IMR-90 (cell line): ENCODE measurements around the gene SLC25A26. TPM values are rescaled to one million over a fixed set of nuclear protein-coding genes. Genes with fewer than 3 reads are reported as not detected.

Experiments
- ATAC-seq: fragments of 200-7000 bp; cut with Tn5 transposase; 2 replicates; pipeline ENCODE4 v1.9.1; 2020; ENCODE audit warnings: low read depth, mild to moderate bottlenecking, moderate library complexity
- BruUV-seq: library from RNA; stranded (reverse); fragments of 400-500 nt; replicated peaks from 2 replicates; lab custom pipeline; 2021; lab: Mats Ljungman, UMichigan
- CTCF ChIA-PET: fragments of 300-600 bp; formaldehyde crosslinking; extraction: SDS; loops from one replicate; lab custom pipeline; 2021; ENCODE audit warnings: antibody characterized with exemption; lab: Yijun Ruan, JAX
- POLR2A ChIA-PET: fragments of 300-600 bp; sonication (Branson Sonifier 250); formaldehyde crosslinking; loops from one replicate; lab custom pipeline; 2022; ENCODE audit warnings: antibody characterized with exemption; ENCODE audit not compliant: unreplicated experiment; lab: Charles Lee
- DNase-seq: peaks from one replicate; pipeline ENCODE4 v3.0.0; 2013
- H2AFZ ChIP-seq: replicated peaks from 2 replicates; pipeline ENCODE3; 2013; ENCODE audit warnings: low read length, mild to moderate bottlenecking; ENCODE audit not compliant: poor library complexity
- H2AK5ac ChIP-seq: 2 replicates; pipeline ENCODE4 v1.6.1; 2013; ENCODE audit warnings: low read depth, low read length, inconsistent platforms
- H2AK9ac ChIP-seq: replicated peaks from 2 replicates; pipeline ENCODE3; 2013; ENCODE audit warnings: mild to moderate bottlenecking, low read depth, low read length, moderate library complexity; ENCODE audit not compliant: poor library complexity
- H2BK120ac ChIP-seq: 2 replicates; pipeline ENCODE4 v1.6.1; 2013; ENCODE audit warnings: low read depth, low read length, inconsistent platforms
- H2BK15ac ChIP-seq: 3 replicates; pipeline ENCODE4 v1.6.1; 2013; ENCODE audit warnings: low read depth, low read length, inconsistent platforms
- H2BK20ac ChIP-seq: 2 replicates; pipeline ENCODE4 v1.6.1; 2013; ENCODE audit warnings: low read depth, mild to moderate bottlenecking, inconsistent platforms, low read length, moderate library complexity
- H2BK5ac ChIP-seq: 2 replicates; pipeline ENCODE4 v1.6.1; 2013; ENCODE audit warnings: mild to moderate bottlenecking, low read depth, low read length, inconsistent platforms; ENCODE audit not compliant: poor library complexity, severe bottlenecking
- H3K14ac ChIP-seq: replicated peaks from 2 replicates; pipeline ENCODE4 v1.6.1; 2013; ENCODE audit warnings: low read depth, low read length, inconsistent platforms
- H3K18ac ChIP-seq: 2 replicates; pipeline ENCODE4 v1.6.1; 2013; ENCODE audit warnings: low read depth, low read length, control low read depth
- H3K23ac ChIP-seq: 2 replicates; pipeline ENCODE4 v1.6.1; 2013; ENCODE audit warnings: low read depth, low read length, inconsistent platforms
- H3K27ac ChIP-seq: 2 replicates; pipeline ENCODE4 v1.5.1; 2013; ENCODE audit warnings: mild to moderate bottlenecking, control low read depth, low read length; ENCODE audit not compliant: insufficient read depth
- H3K27me3 ChIP-seq: 2 replicates; pipeline ENCODE4 v1.6.1; 2013; ENCODE audit warnings: low read length; ENCODE audit not compliant: control insufficient read depth, insufficient read depth
- H3K36me3 ChIP-seq: 2 replicates; pipeline ENCODE4 v1.6.1; 2013; ENCODE audit warnings: low read length, mixed read lengths; ENCODE audit not compliant: control insufficient read depth, insufficient read depth
- H3K4ac ChIP-seq: 2 replicates; pipeline ENCODE4 v1.6.1; 2013; ENCODE audit warnings: low read depth, low read length, inconsistent platforms
- H3K4me1 ChIP-seq: 2 replicates; pipeline ENCODE4 v1.6.1; 2013; ENCODE audit warnings: low read length, mixed read lengths; ENCODE audit not compliant: control insufficient read depth, insufficient read depth
- H3K4me2 ChIP-seq: 2 replicates; pipeline ENCODE4 v1.6.1; 2013; ENCODE audit warnings: low read depth, mild to moderate bottlenecking, control low read depth, low read length, moderate library complexity
- H3K4me3 ChIP-seq: 2 replicates; pipeline ENCODE4 v1.5.1; 2013; ENCODE audit warnings: low read depth, mild to moderate bottlenecking, control low read depth, low read length, moderate library complexity; ENCODE audit not compliant: insufficient read depth
- H3K56ac ChIP-seq: 2 replicates; pipeline ENCODE4 v1.6.1; 2013; ENCODE audit warnings: low read length, inconsistent platforms; ENCODE audit not compliant: insufficient read depth; ENCODE audit errors: extremely low read depth
- H3K79me1 ChIP-seq, 2 experiments: 2 replicates each; pipeline ENCODE4 v1.6.1; 2013; ENCODE audit warnings: low read length in 2 of 2, inconsistent platforms in 1 of 2, low read depth in 1 of 2
- H3K9ac ChIP-seq: 2 replicates; pipeline ENCODE4 v1.6.1; 2013; ENCODE audit warnings: low read depth, low read length, control low read depth
- H3K9me1 ChIP-seq: 2 replicates; pipeline ENCODE4 v1.6.1; 2013; ENCODE audit warnings: low read length, inconsistent platforms; ENCODE audit not compliant: insufficient read depth
- H3K9me3 ChIP-seq: 2 replicates; pipeline ENCODE4 v1.6.1; 2013; ENCODE audit warnings: low read length; ENCODE audit not compliant: control insufficient read depth, insufficient read depth
- H4K20me1 ChIP-seq: 2 replicates; pipeline ENCODE4 v1.6.1; 2013; ENCODE audit warnings: low read length, inconsistent platforms; ENCODE audit not compliant: insufficient read depth
- H4K5ac ChIP-seq: 2 replicates; pipeline ENCODE4 v1.6.1; 2013; ENCODE audit warnings: mild to moderate bottlenecking, low read depth, low read length, control low read depth
- H4K8ac ChIP-seq, 2 experiments: 2 replicates each; pipeline ENCODE4 v1.6.1; 2013; ENCODE audit warnings: low read depth in 2 of 2, low read length in 2 of 2, control low read depth in 1 of 2, inconsistent platforms in 1 of 2
- H4K91ac ChIP-seq: 2 replicates; pipeline ENCODE4 v1.6.1; 2013; ENCODE audit warnings: low read depth, low read length, inconsistent platforms; ENCODE audit not compliant: insufficient read depth
- BHLHE40 ChIP-seq: fragments of 150-350 bp; IDR thresholded peaks from 2 replicates; pipeline ENCODE4 v1.6.1; 2016; ENCODE audit warnings: mild to moderate bottlenecking, low read depth, low read length
- CEBPB ChIP-seq: IDR thresholded peaks from 2 replicates; pipeline ENCODE4 v1.6.1; 2012; ENCODE audit warnings: low read depth, low read length, improper control_type of control experiment
- MAFK ChIP-seq: IDR thresholded peaks from 2 replicates; pipeline ENCODE4 v1.6.1; 2012; ENCODE audit warnings: low read depth, low read length, improper control_type of control experiment
- WGBS, 2 experiments: methylation state at CpG; one replicate each; pipeline versions ENCODE4 v1.1.5 to v1.1.7; 2013; ENCODE audit warnings: missing lambda C conversion rate in 2 of 2; ENCODE audit not compliant: insufficient read length in 1 of 2; ENCODE audit errors: extremely low coverage in 2 of 2; 5-methylcytosine and 5-hydroxymethylcytosine counted together
- dilution Hi-C: fragments of 300-500 bp; cut with HindIII; formaldehyde crosslinking; loops from one replicate; pipeline ENCODE4 v1.14.3; 2018; ENCODE audit warnings: low sequenced_read_pairs; ENCODE audit not compliant: unreplicated experiment
- in situ Hi-C: fragments of 300-500 bp; cut with MboI; formaldehyde crosslinking; loops from 3 replicates; pipeline ENCODE4 v1.14.3; 2019; ENCODE audit warnings: low sequenced_read_pairs, inconsistent platforms, mixed read lengths
- intact Hi-C: fragments of 100-400 bp; cut with micrococcal nuclease; formaldehyde crosslinking; loops from 2 replicates; pipeline ENCODE4 v1.10.0; 2022
- polyA plus RNA-seq, 3 experiments: library from polyadenylated mRNA; depleted of rRNA; stranded (reverse); fragments of >200 nt; gene quantifications; 2 replicates each; pipeline ENCODE4 v1.2.3, GENCODE V29; 2012; ENCODE audit warnings: low replicate concordance in 1 of 3
- total RNA-seq: library from RNA; depleted of rRNA; stranded (reverse); fragments of >200 nt; gene quantifications from 2 replicates; pipeline ENCODE4 v1.2.3, GENCODE V29; 2012

Gene SLC25A26
- total and polyA plus RNA-seq, 2 of the 4 experiments (the other 2 are of a cell fraction): 10.9 to 12.7 TPM

GRCh38 chr3:66353530-66353929 lies 132.7 kb downstream of the SLC25A26 start:
- dilution Hi-C loops (no loop called here), intact Hi-C loops (loop anchor here (5.0 kb wide), 1 partner anchor 56 kb away; no protein-coding TSS in a partner anchor), in situ Hi-C loops (no loop called here)
- CTCF ChIA-PET: interaction anchor here (0.6 kb wide), 1 partner anchor 197 kb away, joined by 3 read pairs; no protein-coding TSS in a partner anchor
- DNase-seq: peak; percentile 89
- peaks cover 7% of the 10 kb centered on the region for H3K9me1 ChIP-seq
- no TSS peak for BruUV-seq
- no peak overlapping the region for H3K56ac ChIP-seq
- peak overlapping the region; percentile 48 for H3K4me2 ChIP-seq
- no peak overlapping the region for H3K9ac ChIP-seq
- H2BK5ac ChIP-seq: peak overlapping the region; percentile 7
- H4K8ac ChIP-seq: no peak overlapping the region
- H3K14ac ChIP-seq: no peak overlapping the region
- 38% methylated on average over 2 of the region's 6 CpGs; no CpG with 5 or more reads in 1 of the 2 experiments for WGBS, 2 experiments
- H2BK20ac ChIP-seq: no peak overlapping the region; the same call in 1 of the 2 replicates
- no peaks in the 10 kb centered on the region for H4K20me1 ChIP-seq
- 0 out of 2 replicates have a peak overlapping the region, but pooled peaks have one; percentile 32 for H3K18ac ChIP-seq
- no peaks in the 10 kb centered on the region for H3K36me3 ChIP-seq
- H2BK120ac ChIP-seq: no peak overlapping the region
- no peak overlapping the region for H2AK9ac ChIP-seq
- peaks cover 5% of the 10 kb centered on the region for H3K4me1 ChIP-seq
- H3K9me3 ChIP-seq: no peaks in the 10 kb centered on the region
- ATAC-seq: peak; percentile 89
- no peak overlapping the region for H4K91ac ChIP-seq
- no peak overlapping the region for H3K4me3 ChIP-seq
- H2BK15ac ChIP-seq: peak overlapping the region; percentile 15; the same call in 1 of the 3 replicates
- peak overlapping the region; percentile 42; the same call in 1 of the 2 replicates for H3K27ac ChIP-seq
- H3K27me3 ChIP-seq: no peaks in the 10 kb centered on the region
- no peak overlapping the region for H3K23ac ChIP-seq
- H2AK5ac ChIP-seq: peak overlapping the region; percentile 44
- POLR2A ChIA-PET: no interaction called here
- no peak overlapping the region for H2AFZ ChIP-seq
- no peaks in the 10 kb centered on the region; a peak in 2 of 4 replicates for H3K79me1 ChIP-seq
- TF ChIP-seq MAFK (peak; percentile 74), CEBPB (peak; percentile 22; the same call in 1 of the 2 replicates), BHLHE40 (no peak)
- no peak overlapping the region for H4K5ac ChIP-seq
- H3K4ac ChIP-seq: no peak overlapping the region
